Measurements from ENCODE around the gene CFAP52.
"Not testable (repeated sequence)": the region's sequence is repeated elsewhere in the genome, so short reads cannot be mapped to it uniquely, and the experiment has no call there.

- not testable (repeated sequence) for TF ChIP-seq EZH2 (optimal IDR thresholded peaks at IDR 0.05; ENCODE audit: low read depth, low read length)
- TF ChIP-seq CTCF (IDR thresholded peaks at IDR 0.05; ENCODE audit: low read length): peak; percentile 26
Observed at GRCh38 chr17:9554715-9555114, 21.7 kb upstream of the CFAP52 start.
